ENCODE measurements around the gene DCBLD1.

DNA sequence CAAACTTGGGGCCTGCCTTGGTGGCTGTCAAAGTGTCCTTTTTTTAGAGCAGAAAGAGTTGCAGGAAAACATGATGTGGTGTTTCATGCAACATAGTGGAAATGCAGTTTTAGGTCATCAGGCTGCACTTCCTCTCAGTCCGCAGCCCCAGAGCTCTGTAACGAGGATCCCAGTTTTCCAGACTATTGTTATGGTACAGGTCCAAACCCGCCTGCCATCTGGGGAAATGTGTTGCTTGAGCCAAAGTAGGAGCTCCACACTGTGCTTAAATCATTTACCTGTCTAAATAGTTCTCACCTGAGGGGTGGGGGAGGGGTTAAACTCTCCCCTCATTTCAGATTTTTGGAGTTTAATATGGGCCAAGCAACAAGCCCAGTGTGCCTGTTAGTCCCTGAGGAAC is 60.0 kb downstream of the DCBLD1 start:
- no peak for TF ChIP-seq CTCF (IDR thresholded peaks at IDR 0.05)
- no peak for TF ChIP-seq ZFX (IDR thresholded peaks at IDR 0.05; ENCODE audit: borderline replicate concordance)
